IPS-18c (cell line): Measurements from ENCODE around the gene FGD6.
"Not testable (repeated sequence)": the region's sequence is repeated elsewhere in the genome, so short reads cannot be mapped to it uniquely, and the experiment has no call there.

Source experiments
- H3K4me3 ChIP-seq: 2 replicates; pipeline ENCODE4 v1.7.0; 2013; ENCODE audit warnings: low read depth, mild to moderate bottlenecking, low read length, moderate library complexity; ENCODE audit not compliant: insufficient read depth
- H3K9me3 ChIP-seq: one replicate; pipeline ENCODE4 v1.6.1; 2013; ENCODE audit warnings: mild to moderate bottlenecking, low read length, moderate library complexity; ENCODE audit not compliant: control insufficient read depth, insufficient read depth

Gene FGD6

DNA sequence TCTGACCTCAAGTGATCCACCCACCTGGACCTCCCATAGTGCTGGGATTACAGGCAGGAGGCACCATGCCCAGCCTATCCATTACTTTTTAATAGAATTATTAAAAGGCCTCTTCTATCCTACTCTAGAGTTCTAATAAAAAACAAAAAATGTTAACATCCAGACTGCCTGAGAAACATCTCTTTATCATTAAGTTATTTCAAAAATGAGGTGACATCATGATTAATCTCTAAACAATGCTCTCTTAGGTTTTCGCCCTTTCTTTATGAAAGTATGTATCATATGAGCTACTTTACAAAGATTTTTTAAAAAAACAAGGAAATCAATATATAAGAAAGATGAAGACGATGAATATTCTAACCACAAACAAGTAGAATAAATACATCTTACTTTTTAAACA is 52.6 kb downstream of the FGD6 start:
- Histone ChIP-seq H3K9me3 (peaks cover 2% of the 10 kb centered on the region), H3K4me3 (no peak overlapping the region)

GRCh38 chr12:95158919-95159318 is 58.3 kb downstream of the FGD6 start:
- Histone ChIP-seq H3K4me3 (no peak overlapping the region), H3K9me3 (peaks cover 2% of the 10 kb centered on the region)

GRCh38 chr12:95151821-95152220 is 65.4 kb downstream of the FGD6 start:
- Histone ChIP-seq H3K9me3 (no peaks in the 10 kb centered on the region), H3K4me3 (no peak overlapping the region)

DNA sequence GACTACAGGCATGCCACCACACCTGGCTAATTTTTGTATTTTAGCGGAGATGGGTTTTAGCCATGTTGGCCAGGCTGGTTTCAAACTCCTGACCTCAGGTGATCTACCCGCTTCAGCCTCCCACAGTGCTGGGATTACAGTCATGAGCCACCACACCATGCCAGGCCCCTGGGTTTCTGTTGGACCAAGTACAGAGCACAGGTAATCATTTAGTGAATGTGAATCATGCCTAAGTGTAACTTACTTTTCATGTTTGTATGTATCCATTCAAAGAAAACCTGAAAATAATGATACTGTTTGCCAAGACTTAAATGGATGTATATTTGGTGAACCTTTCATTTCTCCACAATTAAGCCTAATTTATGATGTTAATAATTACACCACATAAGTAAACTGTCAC is 65.9 kb downstream of the FGD6 start:
- no peak overlapping the region for H3K4me3 ChIP-seq
- no peaks in the 10 kb centered on the region for H3K9me3 ChIP-seq

DNA sequence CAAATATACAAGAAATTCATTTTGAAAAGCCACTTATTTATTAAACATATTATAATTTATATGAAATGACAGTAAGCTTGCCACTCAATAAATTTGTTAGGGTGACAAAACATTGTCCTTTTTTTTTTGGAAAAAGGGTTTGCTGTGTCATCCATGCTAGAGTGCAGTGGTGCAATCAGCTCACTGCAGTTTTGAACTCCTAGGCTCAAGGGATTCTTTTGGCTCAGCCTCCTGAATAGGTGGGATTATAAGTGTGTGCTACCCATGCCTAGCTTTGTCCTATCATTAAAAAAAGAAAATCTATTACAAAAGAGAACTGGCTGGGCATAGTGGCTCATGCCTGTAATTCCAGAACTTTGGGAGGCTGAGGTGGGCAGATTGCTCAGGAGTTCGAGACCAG is 66.8 kb downstream of the FGD6 start:
- H3K9me3 ChIP-seq = no peaks in the 10 kb centered on the region

GRCh38 chr12:95147866-95148265 is 69.4 kb downstream of the FGD6 start:
- Histone ChIP-seq H3K4me3 (no peak overlapping the region), H3K9me3 (no peaks in the 10 kb centered on the region)

More for the DNA sequence above, 66.8 kb downstream of the FGD6 start:
- no peak overlapping the region for H3K4me3 ChIP-seq

DNA sequence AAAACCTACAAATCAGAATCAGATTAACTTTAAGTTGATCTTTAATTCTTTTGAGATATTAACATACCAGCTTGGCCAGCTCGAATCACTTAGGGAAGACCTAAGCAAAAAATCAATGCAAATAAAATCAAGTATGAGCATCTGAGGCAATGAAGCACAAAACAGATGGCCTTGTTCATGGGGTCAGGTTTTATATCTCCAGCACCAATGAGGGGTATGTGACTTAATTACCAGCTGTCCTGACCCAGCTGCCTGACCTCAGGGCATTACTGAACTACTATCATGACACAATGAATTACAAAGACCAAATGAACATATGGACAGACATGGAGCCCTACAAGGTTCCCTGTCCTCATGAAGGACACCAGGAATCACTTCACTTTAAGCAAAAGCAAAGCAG is 70.5 kb downstream of the FGD6 start:
- no peak overlapping the region for H3K4me3 ChIP-seq
- no peaks in the 10 kb centered on the region for H3K9me3 ChIP-seq

- Histone ChIP-seq H3K9me3 (no peaks in the 10 kb centered on the region), H3K4me3 (no peak overlapping the region)
Measured at GRCh38 chr12:95143621-95144205, 73.6 kb downstream of the FGD6 start.

DNA sequence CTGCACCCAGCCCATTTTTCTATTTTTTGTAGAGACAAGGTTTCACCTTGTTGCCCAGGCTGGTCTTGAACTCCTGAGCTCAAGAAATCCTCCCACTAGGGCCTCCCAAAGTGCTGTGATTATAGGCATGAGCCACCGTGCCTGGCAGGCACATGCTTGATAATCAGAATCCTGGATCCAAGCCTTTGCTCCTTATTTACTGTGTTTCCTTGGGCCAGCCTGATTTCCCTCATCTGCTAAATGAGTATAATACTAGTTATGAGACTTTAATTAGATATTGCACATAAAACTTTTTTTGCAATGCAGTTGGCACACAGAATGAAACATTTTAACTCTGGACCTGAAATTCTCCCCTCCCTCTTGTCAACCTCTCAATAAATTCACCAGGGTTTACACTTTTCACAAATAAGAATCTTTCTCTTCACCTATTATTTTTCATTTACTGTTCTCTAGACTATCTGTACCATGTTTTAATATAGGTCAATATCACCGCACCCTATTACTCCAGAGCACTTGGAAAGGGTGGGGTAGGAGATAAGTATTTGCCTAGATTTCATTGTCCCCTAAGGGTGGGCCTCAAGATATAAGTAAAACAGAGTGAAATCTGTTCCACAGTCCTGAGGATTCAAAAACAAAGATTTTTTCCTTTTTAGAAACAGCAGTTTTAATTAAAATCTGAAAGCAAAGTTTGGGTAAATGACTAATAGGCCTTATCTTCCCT is 74.7 kb downstream of the FGD6 start:
- no peaks in the 10 kb centered on the region for H3K9me3 ChIP-seq
- no peak overlapping the region for H3K4me3 ChIP-seq

- Histone ChIP-seq H3K9me3 (no peaks in the 10 kb centered on the region), H3K4me3 (no peak overlapping the region)
Measured at GRCh38 chr12:95141310-95141709, 76.0 kb downstream of the FGD6 start.

DNA sequence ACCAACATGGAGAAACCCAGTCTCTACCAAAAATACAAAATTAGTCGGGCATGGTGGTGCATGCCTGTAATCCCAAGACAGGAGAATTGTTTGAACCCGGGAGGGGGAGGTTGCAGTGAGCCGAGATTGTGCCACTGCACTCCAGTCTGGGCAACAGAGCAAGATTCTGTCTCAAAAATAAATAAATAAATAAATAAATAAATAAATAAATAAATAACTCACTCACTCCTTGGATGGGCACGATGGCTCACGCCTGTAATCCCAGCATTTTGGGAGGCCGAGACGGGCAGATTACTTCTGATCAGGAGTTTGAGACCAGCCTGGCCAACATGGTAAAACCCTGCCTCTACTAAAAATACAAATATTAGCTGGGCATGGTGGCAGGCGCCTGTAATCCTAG is 79.2 kb downstream of the FGD6 start:
- not testable (repeated sequence) for H3K9me3 ChIP-seq

GRCh38 chr12:95136598-95136997 is 80.7 kb downstream of the FGD6 start:
- Histone ChIP-seq H3K4me3 (no peak overlapping the region), H3K9me3 (no peaks in the 10 kb centered on the region)

More for the DNA sequence above, 79.2 kb downstream of the FGD6 start:
- not testable (repeated sequence) for H3K4me3 ChIP-seq

- Histone ChIP-seq H3K4me3 (no peak overlapping the region), H3K9me3 (no peaks in the 10 kb centered on the region)
Measured at GRCh38 chr12:95134085-95134484, 83.2 kb downstream of the FGD6 start.

DNA sequence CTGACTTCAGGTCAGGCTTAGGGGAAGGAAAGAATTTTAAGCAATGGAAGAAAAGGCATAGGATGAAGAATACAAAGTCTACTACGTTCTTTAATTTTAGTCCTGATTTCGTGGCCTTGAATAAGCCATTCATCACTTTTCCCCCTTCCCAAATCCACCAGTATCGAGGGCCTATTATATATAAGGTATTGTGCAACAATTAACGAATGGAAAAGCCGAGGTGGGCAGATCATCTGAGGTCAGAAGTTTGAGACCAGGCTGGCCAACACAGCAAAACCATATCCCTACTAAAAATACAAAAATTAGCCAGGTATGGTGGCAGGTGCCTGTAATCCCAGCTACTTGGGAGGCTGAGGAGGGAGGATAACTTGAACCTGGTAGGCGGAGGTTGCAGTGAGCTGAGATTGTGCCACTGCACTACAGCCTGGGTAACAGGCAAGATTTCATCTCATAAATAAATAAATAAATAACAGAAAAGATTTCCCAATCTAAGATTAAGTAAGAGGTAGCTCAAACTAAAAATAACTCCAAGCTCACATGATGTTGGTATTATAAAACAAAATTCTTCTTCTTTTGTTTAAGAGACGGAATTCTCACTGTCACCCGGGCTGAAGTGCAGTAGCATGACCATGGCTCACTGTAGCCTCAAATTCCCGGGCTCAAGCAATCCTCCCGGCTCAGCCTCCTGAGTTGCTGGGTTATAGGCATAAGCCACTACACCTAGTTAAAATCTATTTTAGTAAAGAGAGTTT is 85.5 kb downstream of the FGD6 start:
- H3K9me3 ChIP-seq = no peaks in the 10 kb centered on the region
- H3K4me3 ChIP-seq = no peak overlapping the region

GRCh38 chr12:95130096-95130495 is 87.2 kb downstream of the FGD6 start:
- Histone ChIP-seq H3K4me3 (no peak overlapping the region), H3K9me3 (no peaks in the 10 kb centered on the region)

GRCh38 chr12:95129115-95129514 is 88.2 kb downstream of the FGD6 start:
- H3K4me3 ChIP-seq = no peak overlapping the region
- H3K9me3 ChIP-seq = no peaks in the 10 kb centered on the region

DNA sequence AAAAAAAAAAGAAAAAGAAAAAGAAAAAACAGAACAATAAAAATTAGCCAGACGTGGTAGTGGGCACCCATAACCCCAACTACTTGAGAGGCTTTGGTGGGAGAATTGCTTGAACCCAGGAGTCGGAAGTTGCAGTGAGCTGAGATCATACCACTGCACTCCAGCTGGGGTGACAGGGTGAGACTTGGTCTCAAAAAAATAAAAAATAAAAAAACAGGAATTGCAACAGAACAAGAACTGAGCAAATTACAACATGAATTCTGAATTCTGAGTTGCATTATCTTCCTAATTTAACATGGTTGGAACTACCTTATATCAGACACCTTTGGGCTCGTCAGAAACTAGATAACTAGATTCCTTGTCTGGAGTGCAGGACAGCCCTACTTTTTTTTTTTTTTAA is 90.5 kb downstream of the FGD6 start:
- no peak overlapping the region for H3K4me3 ChIP-seq
- H3K9me3 ChIP-seq = no peaks in the 10 kb centered on the region

GRCh38 chr12:95126076-95126475 is 91.2 kb downstream of the FGD6 start:
- no peaks in the 10 kb centered on the region for H3K9me3 ChIP-seq
- no peak overlapping the region for H3K4me3 ChIP-seq
